A375 (cell line): ENCODE data around the gene TRMT1L. TPM values are rescaled to one million over a fixed set of nuclear protein-coding genes. Genes with fewer than 3 reads are reported as not detected.

ENCODE experiments used
- total RNA-seq: library from RNA; depleted of rRNA; stranded (reverse); fragments of >200 nt; shearing (Covaris generic); gene quantifications from 2 replicates; pipeline ENCODE4 v1.2.3, GENCODE V29; 2014; rRNA removed

The TRMT1L gene, protein sequence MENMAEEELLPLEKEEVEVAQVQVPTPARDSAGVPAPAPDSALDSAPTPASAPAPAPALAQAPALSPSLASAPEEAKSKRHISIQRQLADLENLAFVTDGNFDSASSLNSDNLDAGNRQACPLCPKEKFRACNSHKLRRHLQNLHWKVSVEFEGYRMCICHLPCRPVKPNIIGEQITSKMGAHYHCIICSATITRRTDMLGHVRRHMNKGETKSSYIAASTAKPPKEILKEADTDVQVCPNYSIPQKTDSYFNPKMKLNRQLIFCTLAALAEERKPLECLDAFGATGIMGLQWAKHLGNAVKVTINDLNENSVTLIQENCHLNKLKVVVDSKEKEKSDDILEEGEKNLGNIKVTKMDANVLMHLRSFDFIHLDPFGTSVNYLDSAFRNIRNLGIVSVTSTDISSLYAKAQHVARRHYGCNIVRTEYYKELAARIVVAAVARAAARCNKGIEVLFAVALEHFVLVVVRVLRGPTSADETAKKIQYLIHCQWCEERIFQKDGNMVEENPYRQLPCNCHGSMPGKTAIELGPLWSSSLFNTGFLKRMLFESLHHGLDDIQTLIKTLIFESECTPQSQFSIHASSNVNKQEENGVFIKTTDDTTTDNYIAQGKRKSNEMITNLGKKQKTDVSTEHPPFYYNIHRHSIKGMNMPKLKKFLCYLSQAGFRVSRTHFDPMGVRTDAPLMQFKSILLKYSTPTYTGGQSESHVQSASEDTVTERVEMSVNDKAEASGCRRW
- 13.7 and 20.7 TPM in 2 replicates for total RNA-seq

DNA sequence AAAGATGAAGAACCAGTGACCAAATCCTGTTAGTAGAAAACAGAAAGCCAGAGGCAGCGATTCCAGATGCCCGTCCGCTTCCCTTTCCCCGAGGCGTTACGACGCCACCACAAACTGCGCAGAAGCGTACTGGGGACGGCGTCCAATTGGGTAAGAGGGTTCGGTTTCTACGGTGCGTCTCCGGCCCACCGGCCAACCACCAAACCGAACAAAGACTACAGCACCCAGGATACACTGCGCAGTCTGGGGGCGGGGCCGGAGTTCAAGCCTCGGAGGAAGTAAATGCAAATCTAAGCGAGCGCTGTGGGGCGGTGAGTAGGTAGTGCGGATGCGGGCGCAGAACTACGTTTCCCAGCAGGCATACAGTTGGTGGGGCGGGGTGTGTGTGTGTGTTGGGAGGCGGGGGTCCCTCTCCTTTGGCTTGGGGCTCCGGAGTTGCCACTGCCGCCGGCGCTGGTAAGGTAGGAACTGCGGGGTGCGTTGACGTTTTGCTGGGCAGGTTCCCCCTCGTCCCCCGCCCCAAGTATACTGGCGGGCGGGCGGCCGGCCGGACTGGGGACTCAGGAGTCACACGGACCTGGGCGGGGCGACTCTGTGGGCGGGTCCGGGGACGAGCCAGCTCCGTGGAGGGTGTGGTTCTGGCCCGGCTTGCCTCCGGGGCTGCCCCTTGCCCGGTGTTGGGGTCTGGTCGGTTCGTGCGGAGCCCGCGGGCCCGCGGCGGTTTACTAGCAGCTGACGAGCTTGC, at the start of gene TRMT1L, which contains the start of gene SWT1:
Gene TRMT1L (minus strand): TSS at position 100 of the 745 bp plus-strand sequence. CDS start 241 bp downstream, outside the sequence.
Gene SWT1 (plus strand): TSS at position 314 of the 745 bp plus-strand sequence. CDS start 3,675 bp downstream, outside the sequence.

Other genes starting within 250 kb of the TRMT1L start
- 74.8 and 76.5 TPM in 2 replicates for gene NIBAN1, start 182.4 kb downstream of the TRMT1L start, total RNA-seq
- gene RNF2, start 111.4 kb downstream of the TRMT1L start, total RNA-seq = 26.2 and 26.9 TPM in 2 replicates
- gene SWT1, start 214 bp upstream of the TRMT1L start, total RNA-seq = 2.1 and 2.2 TPM in 2 replicates
- gene IVNS1ABP, start 160.3 kb upstream of the TRMT1L start, total RNA-seq = 92.2 and 104 TPM in 2 replicates